HG03045 (cell line): ENCODE results near the gene EN2.

Experiments used
- ATAC-seq: cut with Tn5 transposase; IDR thresholded peaks from one replicate; pipeline ENCODE4 v1.9.1; 2021; ENCODE audit warnings: mild to moderate bottlenecking, moderate library complexity; ENCODE audit not compliant: unreplicated experiment

Gene EN2

GRCh38 chr7:155458111-155458877 is at the start of gene EN2:
Gene EN2 (plus strand): TSS chr7:155458129. CDS start chr7:155458378, 249 bp downstream.
- ATAC-seq, result no peak

GRCh38 chr7:155408651-155409586 is 49.0 kb upstream of the EN2 start:
- ATAC-seq, result no peak

- ATAC-seq, result no peak
These were observed 47.9 kb upstream of the EN2 start for GRCh38 chr7:155409980-155410379.

GRCh38 chr7:155410431-155410830 is 47.5 kb upstream of the EN2 start:
- ATAC-seq, result no peak

- no peak for ATAC-seq
These were observed 46.1 kb upstream of the EN2 start for GRCh38 chr7:155411718-155412415.

GRCh38 chr7:155412416-155413253 is 45.3 kb upstream of the EN2 start:
- peak; percentile 61 for ATAC-seq

GRCh38 chr7:155414547-155415492 is 43.1 kb upstream of the EN2 start:
- ATAC-seq, result no peak

GRCh38 chr7:155416646-155417380 is 41.1 kb upstream of the EN2 start:
- ATAC-seq, result no peak

GRCh38 chr7:155418304-155418703 is 39.6 kb upstream of the EN2 start:
- no peak for ATAC-seq

- no peak for ATAC-seq
These were observed 38.8 kb upstream of the EN2 start for GRCh38 chr7:155418941-155419755.

GRCh38 chr7:155420116-155420515 is 37.8 kb upstream of the EN2 start:
- no peak for ATAC-seq

GRCh38 chr7:155422151-155422550 is 35.8 kb upstream of the EN2 start:
- no peak for ATAC-seq

- no peak for ATAC-seq
These were observed 35.2 kb upstream of the EN2 start for GRCh38 chr7:155422599-155423336.

- no peak for ATAC-seq
These were observed 34.3 kb upstream of the EN2 start for GRCh38 chr7:155423337-155424285.

- ATAC-seq, result no peak
These were observed 33.5 kb upstream of the EN2 start for GRCh38 chr7:155424301-155425010.
